A673 (cell line): ENCODE results near the gene GPER1.

Experiments
- EZH2 ChIP-seq: fragments of 200-600 bp; sonication (generic); IDR thresholded peaks from 2 replicates; pipeline ENCODE4 v1.6.1; 2017; ENCODE audit warnings: borderline replicate concordance, low read depth, mild to moderate bottlenecking, mixed read lengths, antibody characterized with exemption, low read length; ENCODE audit not compliant: poor library complexity, severe bottlenecking
- TF ChIP-seq, protein P1 (sequence below): fragments of 300-800, 200-600 bp; sonication (generic); conservative IDR thresholded peaks from 2 replicates; pipeline ENCODE4 v1.5.1; 2017; ENCODE audit warnings: low read depth, mild to moderate bottlenecking, antibody characterized with exemption, low read length, moderate library complexity, mixed read lengths

GRCh38 chr7:1092806-1093501 is 5.0 kb downstream of the GPER1 start:
- TF ChIP-seq, protein P1, sequence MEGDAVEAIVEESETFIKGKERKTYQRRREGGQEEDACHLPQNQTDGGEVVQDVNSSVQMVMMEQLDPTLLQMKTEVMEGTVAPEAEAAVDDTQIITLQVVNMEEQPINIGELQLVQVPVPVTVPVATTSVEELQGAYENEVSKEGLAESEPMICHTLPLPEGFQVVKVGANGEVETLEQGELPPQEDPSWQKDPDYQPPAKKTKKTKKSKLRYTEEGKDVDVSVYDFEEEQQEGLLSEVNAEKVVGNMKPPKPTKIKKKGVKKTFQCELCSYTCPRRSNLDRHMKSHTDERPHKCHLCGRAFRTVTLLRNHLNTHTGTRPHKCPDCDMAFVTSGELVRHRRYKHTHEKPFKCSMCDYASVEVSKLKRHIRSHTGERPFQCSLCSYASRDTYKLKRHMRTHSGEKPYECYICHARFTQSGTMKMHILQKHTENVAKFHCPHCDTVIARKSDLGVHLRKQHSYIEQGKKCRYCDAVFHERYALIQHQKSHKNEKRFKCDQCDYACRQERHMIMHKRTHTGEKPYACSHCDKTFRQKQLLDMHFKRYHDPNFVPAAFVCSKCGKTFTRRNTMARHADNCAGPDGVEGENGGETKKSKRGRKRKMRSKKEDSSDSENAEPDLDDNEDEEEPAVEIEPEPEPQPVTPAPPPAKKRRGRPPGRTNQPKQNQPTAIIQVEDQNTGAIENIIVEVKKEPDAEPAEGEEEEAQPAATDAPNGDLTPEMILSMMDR, result no peak
- no peak for TF ChIP-seq EZH2
